K562 (cell line): ENCODE results near the gene SIK3. TPM values are rescaled to one million over a fixed set of nuclear protein-coding genes. Genes with fewer than 3 reads are reported as not detected.

Experiments used
- ARID3A ChIP-seq: IDR thresholded peaks from 2 replicates; pipeline ENCODE4 v1.6.1; 2012; ENCODE audit warnings: low read depth, low read length, improper control_type of control experiment, borderline replicate concordance
- ATF6 ChIP-seq: sonication (generic); formaldehyde crosslinking; IDR thresholded peaks from 2 replicates; pipeline ENCODE4 v1.4.0; 2020; ENCODE audit warnings: mild to moderate bottlenecking, missing genetic modification reagents
- CAMTA2 ChIP-seq: fragments of 250-450 bp; sonication (Bioruptor Pico); conservative IDR thresholded peaks from 2 replicates; pipeline ENCODE4 v1.5.1; 2022
- CHAMP1 ChIP-seq: fragments of 450-650 bp; IDR thresholded peaks from 2 replicates; pipeline ENCODE4 v1.6.1; 2016; ENCODE audit warnings: mild to moderate bottlenecking
- ELK1 ChIP-seq: sonication (generic); formaldehyde crosslinking; IDR thresholded peaks from 2 replicates; pipeline ENCODE4 v1.8.1; 2022; ENCODE audit warnings: missing genetic modification reagents
- ESRRA ChIP-seq: fragments of 450-650 bp; IDR thresholded peaks from 2 replicates; pipeline ENCODE4 v1.6.1; 2014; ENCODE audit warnings: low read depth, mild to moderate bottlenecking, moderate library complexity, borderline replicate concordance
- FUS ChIP-seq: fragments of 200-400 bp; formaldehyde crosslinking; optimal IDR thresholded peaks from 2 replicates; pipeline ENCODE3; 2017; ENCODE audit warnings: low read depth, low read length
- GABPB1 ChIP-seq: sonication (generic); formaldehyde crosslinking; IDR thresholded peaks from 2 replicates; pipeline ENCODE4 v1.8.0; 2022; ENCODE audit warnings: mild to moderate bottlenecking, missing genetic modification reagents
- HCFC1 ChIP-seq: IDR thresholded peaks from 2 replicates; pipeline ENCODE4 v1.6.1; 2012; ENCODE audit warnings: low read depth, low read length, improper control_type of control experiment
- HMGN3 ChIP-seq: IDR thresholded peaks from 2 replicates; pipeline ENCODE4 v1.6.1; 2011; ENCODE audit warnings: borderline replicate concordance, low read depth, mild to moderate bottlenecking, mixed read lengths, low read length; ENCODE audit not compliant: insufficient read length; ENCODE audit errors: extremely low read depth
- KLF6 ChIP-seq: fragments of 250-450 bp; sonication (Bioruptor Pico); IDR thresholded peaks from 2 replicates; pipeline ENCODE4 v1.4.0; 2020; ENCODE audit warnings: mild to moderate bottlenecking, moderate library complexity, borderline replicate concordance
- MITF ChIP-seq: IDR thresholded peaks from 2 replicates; pipeline ENCODE4 v1.6.1; 2014; ENCODE audit warnings: antibody characterized with exemption
- NR1H2 ChIP-seq: sonication (generic); formaldehyde crosslinking; IDR thresholded peaks from 2 replicates; pipeline ENCODE4 v1.4.0; 2020; ENCODE audit warnings: mild to moderate bottlenecking, missing genetic modification reagents
- PTTG1 ChIP-seq: fragments of 450-650 bp; IDR thresholded peaks from 2 replicates; pipeline ENCODE4 v1.6.1; 2016; ENCODE audit warnings: low read depth, mild to moderate bottlenecking, missing genetic modification characterization, missing compliant biosample characterization
- RB1 ChIP-seq: fragments of 450-650 bp; IDR thresholded peaks from 2 replicates; pipeline ENCODE4 v1.6.1; 2017; ENCODE audit warnings: low read depth, mild to moderate bottlenecking
- RUNX1 ChIP-seq: sonication (generic); IDR thresholded peaks from 2 replicates; pipeline ENCODE4 v1.6.1; 2016; ENCODE audit warnings: antibody characterized with exemption, low read depth
- SREBF2 ChIP-seq: sonication (generic); formaldehyde crosslinking; IDR thresholded peaks from 2 replicates; pipeline ENCODE4 v1.4.0; 2020; ENCODE audit warnings: mild to moderate bottlenecking, missing genetic modification reagents
- ZNF3 ChIP-seq: fragments of 250-450 bp; sonication (Bioruptor Pico); IDR thresholded peaks from 2 replicates; pipeline ENCODE4 v1.5.0; 2021; ENCODE audit warnings: mild to moderate bottlenecking, moderate library complexity
- ZNF311 ChIP-seq: fragments of 250-450 bp; sonication (Bioruptor Pico); IDR thresholded peaks from 2 replicates; pipeline ENCODE4 v1.4.0; 2020; ENCODE audit warnings: mild to moderate bottlenecking, moderate library complexity
- ZNF445 ChIP-seq: fragments of 250-450 bp; sonication (Bioruptor Pico); IDR thresholded peaks from 2 replicates; pipeline ENCODE4 v1.4.0; 2020; ENCODE audit warnings: low read depth, mild to moderate bottlenecking, moderate library complexity
- polyA plus RNA-seq, 8 experiments: library from polyadenylated mRNA; depleted of rRNA in 4 of 8; stranded (reverse) in 5 of 8; unstranded in 3 of 8; fragments of >200 nt; fragmentation: Nextera tagmentation in 2 of 8; fragmentation: Illumina TruSeq in 1 of 8; extraction: Ambion mirVana in 2 of 8; extraction: Trizol in 1 of 8; gene quantifications; 2 replicates each; pipeline versions ENCODE4 v1.2.1 to v1.2.3, GENCODE V29; 2011 to 2014; ENCODE audit warnings: inconsistent platforms in 1 of 8, missing spikeins in 1 of 8
- total RNA-seq, 7 experiments: library from RNA; depleted of rRNA in 6 of 7; stranded (reverse); fragments of >200 nt in 6 of 7; fragmentation: Illumina TruSeq in 2 of 7; extraction: Trizol in 2 of 7; gene quantifications; 2 replicates each; pipeline versions ENCODE4 v1.2.1 to v1.2.3, GENCODE V29; 2011 to 2021; ENCODE audit warnings: low replicate concordance in 1 of 7

Gene SIK3
- total and polyA plus RNA-seq, 9 of the 15 experiments (the other 6 are each of a cell fraction or from before 2014, with no cell fraction given) = 1.6 to 21.6 (median 8.0) TPM

- TF ChIP-seq ATF6 (0 out of 2 replicates have a peak, but pooled peaks have one; percentile 61), HCFC1 (peak; percentile 38), ARID3A (no peak), RUNX1 (no peak), PTTG1 (tag) (no peak), GABPB1 (peak; percentile 99), SREBF2 (no peak), FUS (no peak), MITF (no peak), CAMTA2 (CRISPR knock-in tag) (no peak), ZNF3 (CRISPR knock-in tag) (no peak), ZNF311 (no peak), KLF6 (CRISPR knock-in tag) (no peak; the same call in 1 of the 2 replicates), ELK1 (CRISPR knock-in tag) (no peak), ESRRA (no peak), RB1 (peak; percentile 23; the same call in 1 of the 2 replicates), NR1H2 (CRISPR knock-in tag) (no peak), HMGN3 (peak; percentile 80), CHAMP1 (no peak), ZNF445 (CRISPR knock-in tag) (no peak)
Observed at GRCh38 chr11:117143871-117144476, 45.7 kb upstream of the SIK3 start, which contains the start of gene PAFAH1B2 (continued).
